Right renal pelvis (tissue), 4 donors: ENCODE data around the gene P2RX3. TPM values are rescaled to one million over a fixed set of nuclear protein-coding genes. Genes with fewer than 3 reads are reported as not detected.
A peak's percentile ranks its signal among the peaks of the same experiment; 100 is the strongest.
"Not testable (repeated sequence)": the region's sequence is repeated elsewhere in the genome, so short reads cannot be mapped to it uniquely, and the experiment has no call there.

Experiments
- DNase-seq, 4 donors: peaks; one replicate each; pipeline ENCODE4 v3.0.0-alpha.2; 2013; ENCODE audit warnings: low read depth in 4 of 4, low spot score in 3 of 4, missing footprints in 1 of 4
- polyA plus RNA-seq, 4 donors: library from polyadenylated mRNA; unstranded; fragments of 120-200 nt; gene quantifications; one replicate each; pipeline ENCODE4 v1.2.1, GENCODE V29; 2013; ENCODE audit not compliant: insufficient read length in 4 of 4

The P2RX3 gene
- polyA plus RNA-seq, 4 donors: 0.42 to 1.5 (median 0.64) TPM

GRCh38 chr11:57348052-57348451 is 9.9 kb downstream of the P2RX3 start:
- DNase-seq: no peak

GRCh38 chr11:57348636-57349313 is 10.6 kb downstream of the P2RX3 start:
- DNase-seq: no peak

DNA sequence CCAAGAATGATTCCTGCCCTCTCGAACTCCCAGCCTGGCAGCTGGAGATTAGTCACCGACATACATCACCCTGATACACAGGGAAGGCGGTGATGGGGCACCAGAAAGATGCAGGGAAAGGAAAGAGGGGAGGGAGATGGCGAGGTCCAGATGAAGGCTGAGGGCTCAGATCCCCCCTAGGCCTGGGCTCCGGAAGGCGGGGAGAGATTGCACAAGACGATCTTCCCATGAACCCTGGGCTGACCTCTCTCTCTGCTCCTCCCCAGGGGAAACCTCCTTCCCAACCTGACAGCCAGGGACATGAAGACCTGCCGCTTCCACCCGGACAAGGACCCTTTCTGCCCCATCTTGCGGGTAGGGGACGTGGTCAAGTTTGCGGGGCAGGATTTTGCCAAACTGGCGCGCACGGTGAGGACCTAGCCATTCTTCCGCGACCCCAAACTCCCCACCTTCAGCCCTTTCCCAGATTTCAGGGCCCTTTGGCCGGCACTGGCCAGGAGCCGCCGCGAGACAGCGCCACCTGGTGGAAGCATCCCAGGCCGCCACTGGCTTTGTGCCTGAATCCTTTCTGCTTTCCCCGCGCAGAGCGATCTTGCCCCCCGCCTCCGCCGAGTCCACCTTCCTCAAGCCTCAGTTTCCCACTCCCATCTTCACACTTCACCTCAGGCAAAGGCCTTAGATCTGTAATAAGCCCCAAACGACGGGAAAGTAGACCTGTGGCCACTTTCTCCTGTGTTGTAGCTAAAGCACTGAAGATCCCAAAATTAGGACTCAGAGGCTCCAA is 11.5 kb downstream of the P2RX3 start:
- peak in 2 of 4 donors; percentile 43 to 54 for DNase-seq

DNA sequence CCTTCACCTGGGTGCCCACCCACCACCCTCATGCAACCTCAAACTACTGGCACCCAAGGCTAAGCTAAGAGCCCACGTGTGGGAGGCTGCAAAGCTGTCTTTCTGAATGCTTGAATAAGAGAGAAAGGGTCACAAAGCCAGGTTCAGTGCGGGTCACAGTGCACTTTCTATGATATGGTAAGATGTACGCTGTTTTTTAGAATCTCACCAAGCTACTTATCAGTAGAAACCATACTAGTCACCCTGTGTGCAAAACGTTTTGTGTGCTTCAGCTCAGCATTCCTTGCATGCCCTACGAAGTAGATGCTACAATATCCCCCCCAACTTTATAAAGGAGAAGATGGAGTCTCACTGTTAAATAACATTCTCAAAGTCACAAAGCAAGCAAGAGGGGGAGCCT is 14.9 kb downstream of the P2RX3 start:
- no peak for DNase-seq

DNA sequence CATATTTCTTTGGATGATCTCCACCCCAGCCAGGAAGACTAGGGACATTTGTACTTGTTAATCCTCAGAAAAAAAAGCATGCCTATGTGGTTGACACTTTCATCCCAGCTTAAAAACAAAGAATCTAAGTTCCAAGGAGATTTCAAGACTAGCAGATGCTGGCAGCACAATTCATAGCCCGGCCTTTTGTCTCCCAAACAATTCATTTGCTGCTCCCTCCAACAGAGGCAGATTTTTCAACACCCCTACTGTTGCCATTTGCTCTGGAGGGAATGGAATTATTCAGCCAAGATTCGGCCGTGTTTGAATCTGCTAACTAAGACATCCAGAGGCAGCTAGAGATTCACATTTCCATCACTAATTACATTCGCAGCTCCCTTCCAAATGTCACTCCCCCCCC is 15.3 kb downstream of the P2RX3 start:
- no peak for DNase-seq

GRCh38 chr11:57353852-57354251 is 15.7 kb downstream of the P2RX3 start:
- DNase-seq: no peak

DNA sequence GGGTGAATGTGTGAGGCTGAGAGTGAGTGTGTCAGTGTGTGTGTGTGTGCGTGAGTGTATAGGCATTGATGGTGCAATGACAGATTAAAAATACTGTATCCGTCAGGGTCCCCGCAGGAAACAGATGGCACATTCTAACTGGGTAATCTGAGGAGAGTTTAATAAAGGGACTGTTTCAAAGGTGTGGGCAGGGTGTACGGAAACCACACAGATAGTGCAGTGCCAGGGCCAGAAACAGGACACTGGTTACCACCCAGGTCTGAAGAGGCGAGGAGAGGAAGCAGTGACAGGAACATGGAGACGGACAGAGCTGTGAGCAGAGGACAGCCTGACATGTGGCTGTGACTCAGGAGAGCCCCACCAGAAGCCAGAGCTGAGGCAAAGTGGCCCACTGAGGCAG is 16.5 kb downstream of the P2RX3 start:
- no peak for DNase-seq

GRCh38 chr11:57356268-57356667 is 18.1 kb downstream of the P2RX3 start:
- DNase-seq: no peak

- DNase-seq: no peak
These were observed 19.2 kb downstream of the P2RX3 start for GRCh38 chr11:57357310-57357709.

- no peak for DNase-seq
These were observed 19.7 kb downstream of the P2RX3 start for GRCh38 chr11:57357856-57358255.

- DNase-seq: no peak
These were observed 20.4 kb downstream of the P2RX3 start for GRCh38 chr11:57358543-57358961.

GRCh38 chr11:57358991-57359390 is 20.8 kb downstream of the P2RX3 start:
- DNase-seq: no peak

- DNase-seq: no peak
These were observed 21.2 kb downstream of the P2RX3 start for GRCh38 chr11:57359396-57359795.

DNA sequence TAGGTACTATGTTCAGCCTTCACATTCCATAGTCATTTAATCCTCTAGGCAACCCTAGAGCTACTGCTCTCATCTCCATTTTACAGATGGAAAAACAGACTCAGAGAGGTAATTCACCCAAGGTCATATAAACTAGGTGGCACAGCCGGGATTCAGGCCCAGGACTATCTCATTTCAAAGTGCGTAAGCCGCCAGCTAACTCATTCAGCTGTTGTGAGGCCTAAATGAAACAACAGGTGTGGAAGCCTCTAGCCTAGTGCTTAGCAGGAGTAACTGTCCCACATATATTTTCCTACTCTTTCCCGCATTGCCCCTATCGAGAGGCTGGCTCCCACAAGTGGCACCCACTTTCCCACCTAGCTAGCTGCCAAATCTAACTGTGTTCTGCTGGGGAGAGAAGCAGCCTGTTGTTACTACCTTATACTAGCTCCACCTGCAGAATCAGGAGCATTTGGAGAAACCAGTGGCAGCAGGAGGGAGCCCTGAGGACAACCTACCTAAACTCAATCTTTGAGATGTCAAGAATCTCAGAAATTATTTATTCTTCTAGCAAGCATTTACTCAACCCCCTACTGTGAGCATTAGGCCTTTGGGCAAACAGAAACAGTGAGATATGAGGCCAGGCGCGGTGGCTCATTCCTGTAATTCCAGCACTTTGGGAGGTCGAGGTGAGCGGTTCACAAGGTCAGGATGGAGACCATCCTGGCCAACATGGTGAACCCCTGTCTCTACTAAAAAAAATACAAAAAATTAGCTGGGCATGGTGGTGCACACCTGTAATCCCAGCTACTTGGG is 21.9 kb downstream of the P2RX3 start:
- DNase-seq: no peak

- DNase-seq: no peak
These were observed 22.8 kb downstream of the P2RX3 start for GRCh38 chr11:57360991-57361390.

- DNase-seq: not testable (repeated sequence)
These were observed 23.3 kb downstream of the P2RX3 start for GRCh38 chr11:57361420-57361819.

DNA sequence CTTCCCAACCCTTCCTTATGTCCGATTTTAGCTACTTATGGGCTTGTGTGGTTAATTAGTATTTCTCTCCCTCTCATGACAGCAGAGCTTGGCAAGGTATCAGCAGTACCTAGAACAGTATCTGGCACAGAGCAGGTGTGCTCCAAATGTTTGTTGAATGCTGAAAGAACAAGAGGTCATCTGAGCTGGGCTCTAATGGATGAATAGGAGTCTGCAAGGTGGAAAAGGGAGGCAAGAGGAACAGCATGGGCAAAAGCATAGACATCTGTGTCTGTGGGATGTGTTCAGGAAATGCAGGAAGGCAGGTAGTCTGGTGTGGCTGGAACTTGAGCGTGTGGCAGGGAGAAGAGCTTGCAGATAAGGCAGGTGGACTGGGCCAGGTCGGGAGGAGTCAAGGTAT is 23.8 kb downstream of the P2RX3 start:
- no peak for DNase-seq

GRCh38 chr11:57363131-57364080 is 25.3 kb downstream of the P2RX3 start:
- DNase-seq: no peak

- DNase-seq: no peak
These were observed 26.9 kb downstream of the P2RX3 start for GRCh38 chr11:57364851-57365660.
